Stimulated activated CD8-positive, alpha-beta memory T cell treated with anti-CD3 and anti-CD28 coated beads, Interleukin-15, amount 100 ng/mL, for 48 hours (primary cell): Measurements from ENCODE around the gene SLX9.
A peak's percentile ranks its signal among the peaks of the same experiment; 100 is the strongest.

Experiments used
- DNase-seq, 2 donors: peaks; one replicate each; pipeline ENCODE4 v3.0.0-alpha.2; 2020; ENCODE audit warnings: low read depth in 2 of 2

The SLX9 gene

DNA sequence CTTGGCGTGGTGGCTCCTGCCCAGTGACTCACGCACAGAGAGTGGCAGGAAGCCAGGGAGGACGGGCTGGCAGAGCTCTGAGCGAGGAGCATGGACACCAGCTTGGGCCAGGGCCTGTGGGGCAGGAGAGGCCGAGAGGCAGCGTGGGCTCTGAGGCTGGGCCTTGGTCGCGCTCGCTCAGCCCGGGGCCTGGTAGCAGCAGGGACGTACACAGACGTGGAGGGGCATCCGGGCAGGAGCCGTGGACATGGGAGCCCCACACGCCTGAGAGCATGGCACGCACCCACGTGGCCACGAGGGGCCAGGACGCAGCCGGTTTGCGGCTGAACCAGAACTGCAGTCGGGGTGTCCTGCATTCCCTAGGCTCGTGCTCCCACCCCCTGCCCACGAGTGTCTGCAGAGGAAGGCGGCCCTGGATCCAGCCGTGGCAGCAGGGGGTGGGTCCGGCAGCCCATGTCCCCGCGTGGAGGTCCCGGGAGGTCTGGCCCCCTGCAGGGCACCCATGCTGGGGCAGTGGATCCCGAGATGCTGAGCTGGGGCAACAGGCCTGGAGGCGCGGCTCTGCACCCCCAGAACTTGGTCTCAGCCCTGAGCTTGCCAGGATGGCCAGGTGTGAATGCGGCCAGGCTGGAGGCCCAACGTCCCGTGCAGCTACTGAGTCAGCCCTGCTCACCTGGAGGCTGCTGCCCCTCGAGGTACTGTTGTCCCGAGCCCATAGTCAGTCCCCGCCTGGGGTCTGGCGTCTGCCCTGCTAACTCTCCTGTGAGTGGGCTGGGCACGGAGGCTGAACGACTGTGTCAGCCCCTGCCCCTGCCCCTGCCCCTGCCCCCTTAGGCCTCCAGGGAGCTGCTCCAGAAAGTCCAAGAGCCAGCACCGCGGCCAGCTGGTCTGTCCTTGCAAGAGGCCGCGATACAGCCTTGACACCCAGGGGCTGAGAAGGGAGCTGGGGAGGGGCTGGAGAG lies 61.6 kb downstream of the SLX9 start:
- DNase-seq = no peak

DNA sequence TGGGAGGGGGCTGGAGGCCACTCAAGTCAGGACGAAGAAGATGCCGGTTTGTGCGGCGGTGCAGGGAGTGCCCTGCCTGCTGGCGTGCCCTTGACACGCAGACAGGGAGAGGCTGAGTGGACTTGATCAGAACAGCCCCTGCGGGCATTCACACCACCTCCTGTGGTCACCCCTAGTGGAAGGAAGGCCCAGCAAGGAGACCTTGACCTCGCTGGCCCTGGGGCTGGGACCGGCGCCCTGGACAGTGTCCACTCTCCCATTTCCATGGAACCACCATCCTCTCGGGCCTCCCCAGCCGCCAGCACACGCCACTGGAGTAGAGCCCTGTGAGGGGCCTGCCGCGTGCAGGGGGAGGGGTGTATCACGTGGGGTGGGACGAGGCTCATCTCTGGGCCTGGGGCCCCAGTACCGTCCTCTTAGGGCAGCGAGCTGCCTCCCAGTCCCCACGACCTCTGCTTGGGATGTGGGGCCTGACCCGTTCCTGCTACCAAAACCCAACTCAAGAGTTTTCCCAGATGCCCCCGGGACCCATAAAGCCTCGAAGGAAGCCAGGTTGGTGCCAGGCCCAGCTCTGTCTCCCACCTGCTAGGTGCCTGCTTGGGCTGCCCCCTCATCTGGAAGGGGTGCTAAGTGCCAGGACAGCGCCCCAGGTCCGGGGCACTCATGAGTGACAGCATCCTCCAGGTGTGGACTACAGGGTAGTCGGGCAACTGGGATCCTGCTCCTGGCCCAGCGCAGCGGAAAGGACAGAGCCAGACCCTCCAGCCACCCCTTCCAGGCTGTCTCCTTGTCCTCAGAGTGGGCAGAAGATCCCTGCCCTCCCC lies 62.8 kb downstream of the SLX9 start:
- DNase-seq = no peak

DNA sequence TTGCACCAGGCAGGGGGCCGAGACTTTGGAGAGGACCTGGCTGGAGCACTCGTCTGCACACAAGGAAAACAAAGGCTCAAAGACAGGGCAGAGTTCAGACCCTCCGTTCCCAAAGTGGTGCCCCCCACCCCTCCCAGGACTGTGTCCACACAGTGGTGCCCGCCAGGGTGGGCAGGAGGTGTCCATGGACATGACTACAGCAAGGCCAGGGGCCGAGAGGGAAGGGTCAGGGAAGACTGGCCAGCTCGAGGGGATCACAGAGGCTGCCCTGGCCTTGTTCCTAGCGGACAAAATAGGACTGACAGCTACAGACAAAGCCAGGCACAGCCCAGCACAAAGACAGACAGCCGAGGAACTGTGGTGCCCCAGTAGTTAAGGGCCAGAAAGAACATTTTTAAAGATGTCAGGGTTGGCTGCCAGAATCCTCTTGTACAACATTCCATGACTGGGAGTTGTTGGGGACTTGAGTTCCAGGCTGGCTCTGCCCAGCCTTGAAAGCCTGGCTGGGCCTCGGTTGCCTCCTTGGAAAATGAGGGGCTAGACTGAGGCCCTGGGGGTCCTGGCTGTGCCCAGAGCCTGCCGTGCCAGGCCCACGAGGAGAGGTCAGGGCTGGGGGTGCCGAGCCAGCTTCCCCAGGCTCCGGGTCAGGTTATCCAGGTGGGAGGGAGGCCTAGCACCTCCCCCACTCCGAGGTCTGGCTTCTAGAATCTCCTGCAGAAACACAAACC lies 63.7 kb downstream of the SLX9 start:
- DNase-seq = no peak

DNA sequence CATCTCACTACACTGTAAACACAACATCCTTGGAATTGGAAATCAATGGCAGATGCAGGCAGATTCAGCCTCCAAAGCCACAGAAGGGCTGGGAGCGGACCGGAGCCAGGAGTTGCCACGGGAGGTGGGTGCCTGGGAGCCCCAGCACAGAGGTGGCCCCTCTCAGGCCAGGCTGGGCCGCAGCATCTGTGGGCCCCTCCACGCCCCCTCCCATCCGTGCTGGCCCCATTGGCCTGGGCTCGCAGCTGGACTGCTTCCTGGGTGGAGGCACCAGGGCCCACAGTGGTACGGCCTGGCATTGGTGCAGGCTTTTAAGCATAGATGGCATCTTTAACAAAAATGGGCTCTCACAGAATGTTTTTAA lies 64.2 kb downstream of the SLX9 start:
- no peak for DNase-seq

DNA sequence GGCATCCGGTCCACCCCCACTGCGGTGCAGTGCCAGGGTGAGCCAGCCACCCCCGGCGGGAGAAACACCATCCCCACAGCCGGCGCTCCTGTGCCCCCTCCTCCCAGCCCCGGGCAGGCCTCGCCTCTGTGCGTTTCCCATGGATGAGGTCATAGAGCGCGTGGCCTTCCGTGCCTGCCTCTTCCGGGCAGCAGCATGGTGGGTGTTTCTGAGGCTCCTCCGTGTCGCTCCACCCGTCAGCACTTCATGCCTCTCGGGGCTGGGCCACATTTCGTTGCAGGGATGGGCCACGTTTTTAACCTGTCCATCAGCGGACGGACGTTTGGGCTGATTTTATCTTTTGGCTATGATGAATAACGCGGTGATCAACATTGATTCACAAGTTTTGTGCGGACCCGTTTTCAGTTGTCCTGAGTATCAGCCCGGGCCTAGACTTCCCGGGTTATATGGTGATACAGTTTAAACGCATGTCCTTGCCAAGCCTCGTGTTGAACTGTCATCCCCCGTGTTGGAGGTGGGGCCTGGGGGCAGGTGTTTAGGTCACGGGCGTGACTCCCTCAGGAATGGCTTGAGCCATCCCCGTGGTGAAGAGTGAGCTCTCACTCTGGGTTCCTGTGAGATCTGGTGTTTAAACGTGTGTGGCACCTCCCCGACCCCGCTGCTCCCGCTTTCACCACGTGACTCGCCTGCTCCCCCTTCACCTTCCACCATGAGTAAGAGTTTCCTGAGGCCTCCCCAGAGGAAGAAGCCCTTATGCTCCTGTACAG lies 64.8 kb downstream of the SLX9 start:
- DNase-seq = peak; percentile 36 to 46

DNA sequence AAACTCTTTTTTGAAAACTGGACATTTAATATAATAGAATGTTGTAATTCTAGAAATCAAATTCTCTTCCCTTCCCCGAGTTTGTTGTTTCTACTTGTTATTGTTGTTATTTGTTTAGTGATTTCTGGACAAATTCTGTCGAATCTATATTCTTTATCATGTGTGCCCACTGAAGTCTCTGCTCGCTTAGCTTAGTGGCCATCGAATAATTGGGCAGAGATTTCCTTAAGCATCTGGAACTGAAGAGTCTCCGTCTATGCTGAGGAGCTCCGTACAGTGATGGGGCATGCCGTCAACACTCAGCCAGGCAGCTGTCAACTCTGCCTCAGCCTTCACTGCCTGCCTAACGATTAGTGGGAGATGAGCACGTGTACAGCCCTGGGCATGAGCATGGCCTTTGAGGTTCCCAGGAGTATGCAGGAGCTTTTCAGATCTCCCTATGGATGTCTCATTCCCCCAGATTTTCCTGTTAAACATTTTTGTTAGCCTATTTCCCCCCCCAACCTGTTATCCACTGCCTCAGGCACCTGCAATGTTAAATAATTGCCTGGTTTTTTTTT lies 66.8 kb downstream of the SLX9 start:
- DNase-seq = no peak

DNA sequence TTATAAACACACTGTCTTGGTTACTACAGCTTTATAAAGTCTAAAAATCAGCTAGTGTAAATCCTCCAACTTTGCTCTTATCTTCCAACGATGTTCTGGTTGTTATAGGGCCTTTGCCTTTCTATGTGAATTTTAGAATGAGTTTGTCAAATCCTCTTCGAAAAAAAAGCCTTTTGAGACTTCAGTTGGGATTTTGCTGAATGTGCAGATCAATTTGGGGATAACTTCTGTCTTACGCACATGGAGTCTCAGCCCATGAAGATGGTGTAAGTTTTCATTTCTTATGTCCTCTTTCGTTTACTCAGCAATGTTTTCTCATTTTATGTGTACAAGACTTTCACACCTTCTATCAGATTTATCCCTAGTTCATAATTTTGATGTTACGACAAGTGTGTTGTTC lies 69.8 kb downstream of the SLX9 start:
- no peak for DNase-seq

DNA sequence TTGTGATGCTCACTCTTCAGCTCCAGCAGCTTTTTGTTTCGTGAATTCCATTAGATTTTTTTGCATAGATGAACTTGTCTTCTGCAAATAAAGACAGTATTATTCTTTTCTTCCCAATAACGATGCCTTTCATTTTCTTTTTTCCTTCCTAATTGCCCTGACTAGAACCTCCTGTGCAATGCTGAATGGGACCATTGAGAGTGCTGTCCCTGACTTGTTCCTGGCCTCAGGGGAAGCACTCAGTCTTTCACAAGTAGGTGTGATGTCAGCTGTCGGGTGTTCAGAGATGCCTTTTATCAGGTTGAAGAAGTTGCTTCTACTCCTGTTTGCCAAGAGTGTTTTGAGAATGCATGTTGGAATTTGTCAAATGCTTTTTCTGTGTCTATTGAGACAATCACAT lies 70.3 kb downstream of the SLX9 start:
- DNase-seq = no peak

DNA sequence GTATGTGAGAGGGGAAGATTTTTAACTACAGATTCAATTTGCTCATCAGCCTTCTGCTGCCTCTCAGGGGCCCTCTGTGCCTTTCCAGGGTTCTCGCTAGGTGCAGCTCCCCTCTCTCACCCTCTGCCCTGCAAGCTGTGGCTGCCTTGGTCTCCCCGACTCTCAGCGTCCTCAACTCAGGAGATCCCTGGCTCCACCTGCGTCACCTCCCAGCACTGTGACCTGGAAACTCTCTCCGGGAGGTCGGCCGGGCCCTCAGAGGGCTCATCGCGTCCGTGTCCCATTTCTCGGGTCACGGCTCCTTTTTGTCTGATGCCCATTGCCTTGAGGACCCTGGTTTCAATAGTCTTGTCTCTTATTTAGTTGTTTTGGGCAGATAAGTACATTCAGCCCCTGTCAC lies 71.0 kb downstream of the SLX9 start:
- no peak for DNase-seq

DNA sequence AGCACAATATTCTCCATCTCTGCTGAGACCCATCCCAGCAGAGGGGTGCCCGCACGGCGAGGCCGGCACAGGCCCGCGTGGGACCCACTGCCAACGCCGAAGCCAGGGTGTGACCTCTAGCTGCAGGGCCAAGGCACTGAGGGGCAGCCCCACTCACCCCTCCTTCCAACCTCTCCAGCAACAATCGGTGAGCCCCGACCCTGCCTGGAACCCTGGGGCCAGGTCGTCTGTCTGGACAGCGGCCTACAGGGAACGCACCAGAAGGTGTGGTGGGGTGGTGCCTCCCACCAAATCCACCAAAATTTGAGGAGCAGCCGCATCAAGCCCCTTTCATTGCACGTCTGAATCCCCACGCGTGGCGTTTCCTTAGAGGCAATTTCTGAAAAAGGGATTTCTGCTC lies 71.6 kb downstream of the SLX9 start:
- DNase-seq = no peak

DNA sequence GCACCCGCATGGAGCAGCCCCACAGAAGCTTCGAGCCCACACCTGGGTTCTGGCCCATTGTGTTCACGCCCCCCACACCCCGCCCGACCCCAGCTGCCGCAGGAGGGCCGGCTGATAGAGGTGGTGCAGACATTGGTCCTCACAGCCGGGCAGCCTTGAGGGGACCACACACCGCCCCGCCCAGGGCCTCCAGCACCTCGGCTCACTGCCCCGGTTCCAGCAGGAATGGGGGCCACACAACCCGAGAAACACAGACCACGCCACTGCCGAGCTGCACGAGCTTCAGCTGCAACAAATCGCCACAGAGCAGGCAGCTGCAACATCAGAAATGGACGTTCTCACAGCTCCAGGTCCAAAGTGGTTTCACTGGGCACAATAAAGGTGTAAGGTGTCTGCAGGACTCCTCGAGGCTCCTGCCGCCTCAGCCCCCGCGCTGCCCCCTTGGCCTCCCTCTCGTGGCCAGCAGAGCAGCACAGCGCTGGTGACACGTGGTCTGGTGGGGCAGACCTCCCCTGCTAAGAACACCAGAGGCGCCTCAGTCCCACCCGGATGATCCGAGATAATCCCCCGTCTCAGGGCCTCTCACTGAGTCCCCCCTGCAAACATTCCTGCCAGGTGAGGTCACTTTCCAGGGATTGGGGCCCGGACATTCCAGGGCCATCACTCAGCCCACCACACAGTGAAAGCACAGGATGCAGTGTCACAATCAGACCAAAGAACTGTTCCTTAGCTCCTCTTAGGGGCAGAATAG lies 72.3 kb downstream of the SLX9 start:
- no peak for DNase-seq

DNA sequence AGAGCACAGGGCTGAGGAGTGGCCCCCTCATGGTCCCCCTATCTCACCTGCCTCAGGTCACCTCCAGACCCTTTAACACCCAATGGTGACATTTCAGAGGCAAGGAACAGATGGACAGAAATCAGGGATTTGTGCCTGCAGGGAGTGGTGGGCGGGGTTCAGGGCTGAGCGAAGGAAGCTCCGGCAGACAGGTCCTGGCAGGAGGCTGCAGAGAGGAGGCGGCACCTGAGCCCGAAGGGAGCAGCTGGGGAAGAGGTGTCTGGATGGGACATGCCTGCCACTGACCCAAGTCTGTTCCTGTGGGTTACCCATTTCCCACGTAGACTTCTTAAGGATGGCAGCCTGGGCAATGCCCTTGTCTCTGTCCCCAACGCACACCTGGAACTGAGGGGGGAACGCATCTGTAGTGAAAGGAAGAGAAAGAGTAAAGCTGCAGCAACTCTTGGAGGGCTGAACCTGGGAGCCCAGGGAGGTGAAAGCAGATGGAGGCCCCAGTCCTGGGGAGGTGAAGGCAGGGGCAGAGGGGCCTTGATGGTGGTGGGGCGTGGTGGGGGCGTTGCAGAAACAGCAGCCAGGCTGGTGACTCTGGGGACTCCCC lies 72.9 kb downstream of the SLX9 start:
- DNase-seq = no peak

DNA sequence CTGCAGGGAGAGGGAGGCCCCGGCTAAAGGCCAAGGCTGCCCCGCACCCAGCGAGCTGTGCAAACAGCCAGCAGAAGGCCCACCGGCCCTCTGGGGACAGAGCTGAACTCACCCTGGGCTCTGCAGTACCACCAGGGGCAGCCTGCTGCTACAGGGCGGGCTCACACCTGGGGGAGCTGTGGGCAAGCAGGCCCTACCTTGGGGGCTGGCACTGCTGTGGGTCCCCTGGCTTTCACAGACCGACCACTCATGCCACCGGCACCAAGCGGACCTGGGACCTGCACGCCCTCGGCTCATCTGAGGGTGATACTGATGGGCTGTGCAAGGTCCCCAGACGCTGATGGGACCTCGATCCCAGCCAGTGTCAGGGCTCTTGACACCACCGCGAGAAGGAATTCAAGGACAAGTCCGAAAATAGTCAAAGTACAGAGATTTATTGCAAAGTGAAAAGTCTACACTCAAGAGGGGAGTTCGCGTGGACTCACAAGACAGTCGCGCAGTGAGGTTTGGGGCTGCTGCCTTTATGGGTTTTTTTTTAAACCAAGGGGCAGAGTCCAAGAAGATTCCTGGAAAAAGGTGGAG lies 73.5 kb downstream of the SLX9 start:
- DNase-seq = no peak

DNA sequence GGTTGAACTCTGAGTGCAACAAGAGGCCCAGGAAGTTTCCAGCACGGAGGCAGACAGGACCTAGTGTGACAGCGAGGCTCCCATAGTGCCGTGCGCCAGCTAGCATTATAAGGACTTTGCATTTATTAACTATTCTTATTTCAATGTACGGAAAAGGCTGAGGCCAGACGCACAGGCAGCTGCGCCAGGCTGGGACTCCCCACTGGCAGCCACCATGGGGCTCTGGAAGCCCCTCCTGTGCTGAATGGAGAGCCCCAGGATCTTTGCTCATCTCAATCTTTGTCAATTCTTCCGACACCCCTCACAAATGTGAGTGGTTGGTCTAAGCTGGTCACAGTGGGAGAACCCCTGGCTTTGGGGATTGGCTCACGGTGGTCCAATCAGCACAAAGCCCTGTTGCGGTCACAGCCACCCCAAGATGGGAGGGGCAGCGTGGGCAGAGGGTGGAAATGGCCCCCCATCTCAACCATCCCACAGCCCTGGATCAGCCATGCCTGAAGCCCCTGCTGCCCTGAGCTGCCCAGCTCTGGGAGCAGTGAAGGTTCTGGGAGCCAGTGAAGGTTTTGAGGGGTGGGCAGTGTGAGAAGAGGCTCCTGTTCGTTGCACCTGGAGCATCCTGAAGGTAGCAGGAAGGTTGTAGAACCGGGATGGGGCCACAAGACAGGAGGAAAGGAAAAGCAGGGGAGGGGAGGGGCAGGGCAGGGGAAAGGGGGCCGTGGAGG lies 75.1 kb downstream of the SLX9 start:
- no peak for DNase-seq

DNA sequence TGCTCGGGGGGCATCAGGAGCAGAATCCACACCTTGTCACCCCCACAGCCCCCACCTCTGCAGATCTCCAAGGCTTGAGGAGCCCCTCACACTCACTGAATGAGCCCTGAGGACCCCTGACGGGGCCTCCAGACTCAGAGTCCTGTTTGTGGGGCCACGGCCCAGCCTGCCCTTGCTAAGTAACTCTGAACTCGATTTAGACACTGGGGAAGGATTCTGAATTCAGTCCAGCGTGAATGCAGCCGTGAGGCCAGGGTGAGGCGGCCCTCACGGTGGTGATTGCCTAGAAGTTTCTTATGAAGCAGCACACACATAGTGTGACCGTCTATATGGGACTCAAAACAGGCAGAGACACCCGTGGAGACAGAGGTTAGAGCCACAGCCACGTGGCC lies 75.6 kb downstream of the SLX9 start:
- no peak for DNase-seq

DNA sequence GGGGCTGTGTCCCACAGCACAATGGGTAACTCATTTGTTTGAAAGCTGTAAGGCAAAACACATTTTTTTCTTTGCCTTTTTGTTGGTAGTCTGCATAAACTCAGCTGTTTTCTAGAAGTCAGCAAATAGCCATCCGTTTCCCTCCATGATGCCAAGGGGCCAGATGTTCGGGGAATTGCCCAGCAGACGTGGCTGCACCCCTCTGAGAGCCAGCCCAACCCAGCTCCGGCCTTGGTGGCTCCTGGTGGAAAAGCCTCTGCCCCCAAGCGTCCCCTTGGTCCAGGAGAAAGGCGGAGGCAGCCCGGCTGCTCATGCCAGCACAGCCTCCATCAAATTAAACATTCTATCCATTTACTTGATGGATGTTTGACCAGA lies 76.2 kb downstream of the SLX9 start:
- no peak for DNase-seq

DNA sequence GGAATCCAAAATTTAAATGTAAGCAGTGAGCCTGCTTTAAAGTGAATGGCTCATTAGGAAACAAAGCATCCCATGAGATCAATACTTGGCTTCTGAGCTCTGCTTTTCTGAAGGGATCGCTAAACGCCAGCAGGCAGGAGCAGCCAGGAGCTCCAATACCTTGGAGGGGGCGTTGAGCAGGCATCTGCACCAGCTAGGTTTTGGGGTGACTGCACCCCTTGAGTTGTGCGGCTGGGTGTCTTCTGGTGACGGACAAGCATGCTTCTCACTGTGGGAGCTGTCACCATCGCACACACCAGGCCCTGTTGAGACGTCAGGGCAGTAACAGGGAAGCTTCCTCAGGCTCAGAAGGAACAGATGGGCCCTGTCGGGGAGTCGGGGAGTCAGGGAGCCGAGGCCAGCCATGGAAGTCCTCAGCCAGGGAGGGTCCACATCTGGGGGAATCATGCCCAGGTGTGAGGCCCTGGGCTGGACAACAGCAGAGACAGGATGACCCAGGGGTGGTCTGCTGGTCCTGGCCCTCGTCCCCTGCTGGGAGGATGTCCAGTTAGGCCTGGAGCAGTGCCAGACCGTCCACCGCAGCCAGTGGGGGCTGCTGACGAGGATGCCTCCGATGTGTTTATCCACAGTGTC lies 76.7 kb downstream of the SLX9 start:
- no peak for DNase-seq
